BJ (cell line): ENCODE measurements around the gene BTF3L4. TPM values are rescaled to one million over a fixed set of nuclear protein-coding genes. Genes with fewer than 3 reads are reported as not detected.
A peak's percentile ranks its signal among the peaks of the same experiment; 100 is the strongest.

Source experiments
- CTCF ChIA-PET: fragments of 350-600 bp; formaldehyde crosslinking; extraction: SDS; loops from one replicate; lab custom pipeline; 2021; ENCODE audit warnings: antibody characterized with exemption, inconsistent platforms; lab: Yijun Ruan, JAX
- POLR2A ChIA-PET: fragments of 300-600 bp; sonication (Branson Sonifier 250); formaldehyde crosslinking; extraction: SDS; loops from one replicate; lab custom pipeline; 2021; ENCODE audit warnings: antibody characterized with exemption; lab: Charles Lee
- DNase-seq: peaks from one replicate; pipeline ENCODE4 v3.0.0-alpha.2; 2011; ENCODE audit warnings: low read depth
- H3K27me3 ChIP-seq: 2 replicates; pipeline ENCODE4 v1.6.0; 2011; ENCODE audit warnings: low read length; ENCODE audit not compliant: control insufficient read depth, insufficient read depth
- H3K36me3 ChIP-seq: 2 replicates; pipeline ENCODE4 v1.5.1; 2011; ENCODE audit warnings: low read length; ENCODE audit not compliant: control insufficient read depth, insufficient read depth
- H3K4me3 ChIP-seq: 2 replicates; pipeline ENCODE4 v1.5.1; 2011; ENCODE audit warnings: low read depth, mild to moderate bottlenecking, control low read depth, low read length
- CTCF ChIP-seq: IDR thresholded peaks from 2 replicates; pipeline ENCODE4 v1.5.1; 2011; ENCODE audit warnings: low read depth, mild to moderate bottlenecking, control low read depth, inconsistent platforms, low read length, moderate library complexity; ENCODE audit not compliant: insufficient read depth
- polyA plus RNA-seq: library from polyadenylated mRNA; depleted of rRNA; stranded (reverse); fragments of >200 nt; gene quantifications from 2 replicates; pipeline ENCODE4 v1.2.3, GENCODE V29; 2011

BTF3L4 gene
- polyA plus RNA-seq, 1 experiment = 31.2 TPM

GRCh38 chr1:52055866-52056162, 281 bp upstream of the BTF3L4 start:
- H3K36me3 ChIP-seq = peaks cover 7% of the 10 kb centered on the region
- ChIA-PET POLR2A (interaction anchor here (1.4 kb wide), 1 partner anchor 159 kb away, joined by 5 read pairs; no protein-coding TSS in a partner anchor), CTCF (interaction anchor here (1.0 kb wide), 1 partner anchor 58 kb away, joined by 3 read pairs; no protein-coding TSS in a partner anchor)
- H3K4me3 ChIP-seq = peak overlapping the region; percentile 69
- no peak for DNase-seq
- no peak for TF ChIP-seq CTCF
- no peaks in the 10 kb centered on the region for H3K27me3 ChIP-seq

- Histone ChIP-seq H3K36me3 (peaks cover 7% of the 10 kb centered on the region), H3K27me3 (no peaks in the 10 kb centered on the region), H3K4me3 (peak overlapping the region; percentile 69)
- POLR2A ChIA-PET = interaction anchor here (0.6 kb wide), 1 partner anchor 160 kb away, joined by 4 read pairs; no protein-coding TSS in a partner anchor
- no peak for TF ChIP-seq CTCF
- no peak for DNase-seq
- CTCF ChIA-PET = no interaction called here
These were observed 789 bp downstream of the BTF3L4 start for GRCh38 chr1:52056937-52057231.

- POLR2A ChIA-PET = no interaction called here
- H3K27me3 ChIP-seq = no peaks in the 10 kb centered on the region
- no peak for DNase-seq
These were observed 1.2 kb downstream of the BTF3L4 start for GRCh38 chr1:52057255-52057654.

GRCh38 chr1:52057876-52058415, 1.9 kb downstream of the BTF3L4 start:
- CTCF ChIA-PET = no interaction called here
- no peaks in the 10 kb centered on the region for H3K27me3 ChIP-seq
- no peak overlapping the region; the same call in 1 of the 2 replicates for H3K4me3 ChIP-seq
- no peak for TF ChIP-seq CTCF
- POLR2A ChIA-PET = no interaction called here
- no peak for DNase-seq
- H3K36me3 ChIP-seq = peaks cover 6% of the 10 kb centered on the region

More at GRCh38 chr1:52057255-52057654, 1.2 kb downstream of the BTF3L4 start:
- H3K36me3 ChIP-seq = peaks cover 6% of the 10 kb centered on the region
- CTCF ChIA-PET = no interaction called here
- peak overlapping the region; percentile 69 for H3K4me3 ChIP-seq
- TF ChIP-seq CTCF = no peak

- DNase-seq = peak; percentile 23
- Histone ChIP-seq H3K4me3 (no peak overlapping the region), H3K36me3 (peaks cover 9% of the 10 kb centered on the region), H3K27me3 (no peaks in the 10 kb centered on the region)
- POLR2A ChIA-PET = interaction anchor here (0.5 to 0.6 kb wide), 2 partner anchors 12 to 162 kb away, joined by 3 to 17 read pairs; no protein-coding TSS in a partner anchor
- CTCF ChIA-PET = no interaction called here
- no peak for TF ChIP-seq CTCF
These were observed 3.2 kb downstream of the BTF3L4 start for GRCh38 chr1:52059321-52059720.
